Skeletal muscle tissue (tissue), 4 donors: ENCODE measurements around the gene CDK3. TPM values are rescaled to one million over a fixed set of nuclear protein-coding genes. Genes with fewer than 3 reads are reported as not detected.

Experiments
- H3K27ac ChIP-seq: one replicate; pipeline ENCODE4 v1.7.0; 2013; ENCODE audit warnings: mild to moderate bottlenecking, low read depth, low read length, inconsistent platforms
- H3K27me3 ChIP-seq, 3 donors: one replicate each; pipeline ENCODE4 v1.7.0; 2013; ENCODE audit warnings: low read length in 3 of 3; ENCODE audit not compliant: control insufficient read depth in 3 of 3, insufficient read depth in 3 of 3
- H3K36me3 ChIP-seq, 3 donors: one replicate each; pipeline ENCODE4 v1.7.0; 2013; ENCODE audit warnings: low read length in 3 of 3; ENCODE audit not compliant: control insufficient read depth in 3 of 3, insufficient read depth in 3 of 3
- H3K4me1 ChIP-seq, 3 donors: one replicate each; pipeline ENCODE4 v1.7.0; 2013; ENCODE audit warnings: low read length in 3 of 3, mild to moderate bottlenecking in 3 of 3; ENCODE audit not compliant: control insufficient read depth in 3 of 3, insufficient read depth in 3 of 3
- H3K4me3 ChIP-seq, 3 donors: one replicate each; pipeline ENCODE4 v1.7.0; 2013; ENCODE audit warnings: low read length in 3 of 3
- H3K9ac ChIP-seq, 3 donors: one replicate each; pipeline ENCODE4 v1.7.0; 2013; ENCODE audit warnings: low read length in 3 of 3, mild to moderate bottlenecking in 3 of 3, moderate library complexity in 2 of 3, low read depth in 1 of 3
- H3K9me3 ChIP-seq, 3 donors: one replicate each; pipeline ENCODE4 v1.7.0; 2013; ENCODE audit warnings: low read length in 3 of 3; ENCODE audit not compliant: control insufficient read depth in 3 of 3
- total RNA-seq: library from RNA; depleted of rRNA; stranded (reverse); fragments of >200 nt; gene quantifications from one replicate; pipeline ENCODE4 v1.2.3, GENCODE V29; 2014
- donor health status: Osteomylitis.

Gene CDK3
- total RNA-seq, 1 donor from 2014 or later = 1.6 TPM

DNA sequence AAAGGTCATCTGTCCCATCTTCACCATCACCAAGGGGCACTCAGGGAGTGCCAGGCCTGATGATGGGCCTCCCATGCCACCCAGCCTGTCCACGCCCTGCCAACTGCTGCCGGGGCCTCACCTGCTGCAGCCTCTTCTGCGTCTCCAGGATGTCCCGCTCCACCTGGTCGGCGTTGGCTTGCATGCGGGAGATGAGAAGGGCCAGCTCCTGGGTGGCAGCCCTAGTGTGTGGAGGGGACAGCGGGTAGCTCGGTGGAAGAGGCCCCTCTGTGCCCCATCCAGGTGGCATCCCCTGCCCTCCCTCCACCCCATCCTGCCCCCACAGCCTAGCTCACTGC lies 23.2 kb downstream of the CDK3 start:
- H3K27ac ChIP-seq = no peak overlapping the region
- H3K4me1 ChIP-seq = no peaks in the 10 kb centered on the region
- peaks cover 0 to 8% (median 5%) of the 10 kb centered on the region in 3 donors for H3K27me3 ChIP-seq
- no peaks in the 10 kb centered on the region for H3K9me3 ChIP-seq
- no peak overlapping the region for H3K4me3 ChIP-seq
- no peak overlapping the region for H3K9ac ChIP-seq
- H3K36me3 ChIP-seq = no peaks in the 10 kb centered on the region

DNA sequence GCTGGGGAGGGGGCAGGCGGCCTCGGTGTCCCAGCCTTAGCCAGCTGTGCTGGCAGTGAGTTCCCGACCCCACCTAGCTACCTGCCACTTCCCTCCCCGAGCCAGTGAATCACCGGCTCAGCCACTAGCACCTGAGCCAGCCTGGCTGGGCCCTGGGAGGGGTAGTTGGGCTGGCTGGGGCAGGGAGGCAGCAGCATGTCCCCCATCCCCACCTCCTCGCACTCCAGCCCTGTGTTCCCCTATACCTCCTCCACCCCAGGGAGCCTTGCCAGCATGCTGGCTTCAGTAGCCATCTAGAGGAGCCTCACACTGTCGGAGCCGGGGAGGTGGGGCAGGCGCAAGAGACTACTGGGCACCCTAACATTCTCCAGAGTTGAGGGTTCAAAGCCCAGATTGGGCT lies 23.7 kb downstream of the CDK3 start:
- H3K9ac ChIP-seq = no peak overlapping the region
- no peak overlapping the region for H3K27ac ChIP-seq
- H3K27me3 ChIP-seq = peaks cover 0 to 10% (median 5%) of the 10 kb centered on the region in 3 donors
- H3K4me1 ChIP-seq = no peaks in the 10 kb centered on the region
- H3K36me3 ChIP-seq = no peaks in the 10 kb centered on the region
- H3K4me3 ChIP-seq = no peak overlapping the region
- H3K9me3 ChIP-seq = no peaks in the 10 kb centered on the region

DNA sequence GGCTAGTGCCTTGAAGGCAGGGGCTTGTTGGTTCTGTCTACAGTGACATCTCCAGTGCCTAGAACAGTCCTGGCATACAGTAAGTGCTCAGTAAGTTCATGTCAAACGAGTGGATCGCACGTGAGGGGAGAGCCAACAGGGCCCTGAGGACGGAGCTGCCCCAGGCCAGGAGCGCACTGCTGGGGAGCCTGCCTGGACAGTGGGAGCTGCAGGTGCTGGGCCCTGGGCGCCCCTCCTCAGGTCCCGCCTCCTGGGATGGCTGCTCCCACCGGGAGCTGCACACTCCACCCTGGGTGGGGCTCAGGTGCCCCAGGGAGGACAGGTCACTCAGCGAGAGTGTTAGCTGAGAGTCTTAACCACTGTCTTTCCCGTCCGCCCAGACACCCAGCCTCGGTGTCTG lies 24.6 kb downstream of the CDK3 start:
- Histone ChIP-seq H3K4me3 (no peak overlapping the region), H3K36me3 (no peaks in the 10 kb centered on the region), H3K9ac (no peak overlapping the region), H3K27me3 (peaks cover 0 to 9% (median 5%) of the 10 kb centered on the region in 3 donors), H3K27ac (no peak overlapping the region), H3K9me3 (no peaks in the 10 kb centered on the region), H3K4me1 (no peaks in the 10 kb centered on the region)

DNA sequence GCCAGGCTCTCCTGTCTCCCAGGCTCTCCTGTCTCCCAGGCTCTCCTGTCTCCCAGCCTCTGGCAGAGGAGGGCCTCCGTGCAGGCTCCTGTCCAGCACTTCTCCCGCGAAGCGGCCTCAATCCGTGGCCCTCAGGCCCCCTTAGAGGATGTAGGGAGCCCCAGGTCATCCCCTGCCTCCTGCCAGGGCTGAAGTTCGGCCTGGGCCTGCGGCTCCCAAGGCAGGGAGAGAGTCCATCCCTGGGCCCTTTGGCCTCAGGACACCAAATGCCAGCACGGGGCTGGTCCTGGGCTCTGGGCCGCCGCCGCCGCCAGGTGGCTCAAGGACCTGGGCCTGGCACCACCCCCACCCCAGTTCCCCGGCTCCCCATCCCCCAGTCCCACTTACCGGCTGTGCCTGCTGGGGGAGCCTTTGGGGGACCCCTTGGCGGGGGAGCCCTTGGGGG lies 26.1 kb downstream of the CDK3 start:
- Histone ChIP-seq H3K4me3 (no peak overlapping the region), H3K27ac (no peak overlapping the region), H3K36me3 (no peaks in the 10 kb centered on the region), H3K4me1 (no peaks in the 10 kb centered on the region), H3K9ac (no peak overlapping the region), H3K27me3 (peaks cover 0 to 9% (median 5%) of the 10 kb centered on the region in 3 donors), H3K9me3 (no peaks in the 10 kb centered on the region)

DNA sequence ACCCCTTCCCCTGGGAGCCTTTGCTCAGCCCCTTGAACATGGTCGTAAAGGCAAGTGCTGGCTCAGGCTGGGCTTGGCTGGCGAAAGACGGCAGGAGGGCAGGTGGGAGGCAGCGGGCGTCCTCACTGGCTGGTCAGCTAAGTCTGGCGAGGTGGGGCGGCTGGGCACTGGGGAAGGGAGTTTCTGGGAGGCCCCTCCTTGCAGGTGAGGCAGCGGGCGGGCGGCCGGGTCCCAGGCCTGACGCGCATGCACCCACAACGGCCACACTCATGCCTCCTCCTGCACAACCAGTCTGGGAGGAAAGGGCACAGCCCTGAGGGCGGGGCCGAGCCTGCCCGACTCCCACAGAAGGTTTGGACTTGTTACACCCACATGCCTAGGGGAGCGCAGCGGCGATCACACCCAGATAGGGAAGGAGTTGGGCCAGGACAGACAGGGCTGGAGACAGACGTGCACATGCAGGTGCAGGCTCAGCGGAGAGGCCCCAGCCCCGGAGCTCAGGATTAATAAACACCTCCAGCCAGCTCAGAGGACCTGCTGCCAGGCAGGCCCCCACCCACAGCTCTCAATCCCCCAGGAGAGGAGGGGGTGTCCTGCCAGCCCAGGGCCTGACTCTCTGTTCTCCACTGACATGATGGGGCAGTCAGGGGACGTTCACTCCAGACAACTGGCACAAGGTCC lies 26.6 kb downstream of the CDK3 start, which contains the start of gene EVPL:
Gene EVPL (minus strand): TSS at position 148 of the 681 bp plus-strand sequence. CDS start 108 bp downstream, at position 40.
- Histone ChIP-seq H3K4me1 (no peaks in the 10 kb centered on the region), H3K4me3 (no peak within 1 kb of the TSS), H3K27ac (no peak within 1 kb of the TSS), H3K9me3 (no peaks in the 10 kb centered on the region), H3K36me3 (no peaks in the 10 kb centered on the region), H3K9ac (no peak within 1 kb of the TSS), H3K27me3 (peaks cover 0 to 9% (median 5%) of the 10 kb centered on the region in 3 donors)

DNA sequence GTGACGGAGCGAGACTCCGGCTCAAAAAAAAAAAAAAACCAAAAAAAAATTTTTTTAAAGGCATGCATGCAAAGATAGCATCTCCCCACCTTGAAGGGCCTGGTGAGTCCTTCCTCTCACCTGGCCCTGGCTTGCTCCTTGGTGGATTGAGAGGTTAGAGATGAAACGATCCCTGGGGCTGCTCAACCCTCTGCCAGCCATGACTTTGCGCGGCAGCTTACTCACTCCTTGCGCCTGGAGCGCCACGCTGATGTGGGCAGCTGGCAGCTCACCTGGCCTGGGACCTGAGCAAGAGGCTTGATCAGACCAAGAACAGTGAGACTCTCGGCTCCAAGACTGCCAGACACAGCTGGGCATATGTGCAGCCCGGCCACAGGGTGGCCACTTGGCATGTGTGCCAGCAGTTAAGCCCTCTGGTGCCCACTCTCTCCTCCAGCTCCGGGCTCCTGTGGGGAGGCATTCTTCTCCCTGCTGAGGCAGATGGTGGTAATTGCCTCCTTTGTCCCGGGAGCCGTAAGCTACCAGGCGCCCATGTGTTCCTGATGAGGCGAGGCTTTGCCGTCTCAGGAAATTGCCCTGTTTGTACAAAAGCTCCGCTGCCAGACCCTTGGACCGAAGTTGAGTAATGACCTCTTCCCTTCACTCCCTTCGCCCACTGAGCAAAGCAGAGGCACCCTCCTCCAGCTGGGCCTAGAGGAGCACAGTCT lies 31.6 kb downstream of the CDK3 start:
- H3K36me3 ChIP-seq = no peaks in the 10 kb centered on the region
- H3K9ac ChIP-seq = no peak overlapping the region
- H3K4me1 ChIP-seq = peaks cover 0 to 2% (median 0%) of the 10 kb centered on the region in 3 donors
- peaks cover 0 to 6% (median 0%) of the 10 kb centered on the region in 3 donors for H3K27me3 ChIP-seq
- no peaks in the 10 kb centered on the region for H3K9me3 ChIP-seq
- H3K27ac ChIP-seq = no peak overlapping the region
- H3K4me3 ChIP-seq = no peak overlapping the region

DNA sequence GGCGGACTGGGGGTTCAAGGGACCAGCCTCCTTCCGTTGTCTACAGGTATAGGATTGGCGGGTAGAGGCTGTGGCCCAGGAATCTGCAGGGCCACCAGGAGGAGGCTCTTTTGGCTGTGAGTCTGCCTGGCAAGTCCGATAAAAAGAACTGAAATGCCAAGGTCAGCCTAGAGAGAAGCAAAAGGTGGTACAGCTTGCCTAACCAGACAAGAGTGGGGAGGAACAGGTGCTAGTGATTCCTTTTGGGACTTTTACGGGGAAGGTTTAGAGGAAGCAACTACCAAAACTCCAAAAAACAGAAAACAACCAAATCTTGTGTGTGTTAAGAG lies 32.1 kb downstream of the CDK3 start:
- H3K9ac ChIP-seq = no peak overlapping the region
- H3K27ac ChIP-seq = no peak overlapping the region
- H3K9me3 ChIP-seq = no peaks in the 10 kb centered on the region
- peaks cover 2% of the 10 kb centered on the region in 3 donors for H3K36me3 ChIP-seq
- no peak overlapping the region for H3K4me3 ChIP-seq
- H3K27me3 ChIP-seq = peaks cover 0 to 6% (median 0%) of the 10 kb centered on the region in 3 donors
- peaks cover 0 to 2% (median 0%) of the 10 kb centered on the region in 3 donors for H3K4me1 ChIP-seq

DNA sequence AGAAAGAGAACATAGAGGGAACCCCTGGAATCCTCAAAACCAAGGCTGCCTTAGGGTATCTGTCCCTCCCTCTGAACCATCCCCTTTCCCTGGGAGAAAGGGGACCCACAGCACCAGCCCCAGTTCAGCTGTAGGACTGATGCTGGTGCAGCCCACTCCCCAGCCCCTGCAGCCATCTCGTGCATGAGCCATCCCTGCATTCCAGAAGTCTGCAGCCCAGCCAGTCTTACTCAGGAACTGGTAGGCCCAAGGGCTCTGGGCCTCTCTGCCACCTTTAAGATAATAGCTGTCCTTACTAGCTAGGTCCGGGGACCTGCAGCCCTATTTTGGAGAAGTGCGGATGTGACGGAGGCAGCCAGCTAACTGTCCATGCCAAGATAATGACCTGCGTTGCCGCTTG lies 32.5 kb downstream of the CDK3 start:
- Histone ChIP-seq H3K27me3 (peaks cover 0 to 6% (median 0%) of the 10 kb centered on the region in 3 donors), H3K9ac (no peak overlapping the region), H3K4me1 (peaks cover 0 to 2% (median 0%) of the 10 kb centered on the region in 3 donors), H3K4me3 (no peak overlapping the region), H3K9me3 (no peaks in the 10 kb centered on the region), H3K36me3 (peaks cover 4 to 6% (median 5%) of the 10 kb centered on the region in 3 donors), H3K27ac (no peak overlapping the region)

DNA sequence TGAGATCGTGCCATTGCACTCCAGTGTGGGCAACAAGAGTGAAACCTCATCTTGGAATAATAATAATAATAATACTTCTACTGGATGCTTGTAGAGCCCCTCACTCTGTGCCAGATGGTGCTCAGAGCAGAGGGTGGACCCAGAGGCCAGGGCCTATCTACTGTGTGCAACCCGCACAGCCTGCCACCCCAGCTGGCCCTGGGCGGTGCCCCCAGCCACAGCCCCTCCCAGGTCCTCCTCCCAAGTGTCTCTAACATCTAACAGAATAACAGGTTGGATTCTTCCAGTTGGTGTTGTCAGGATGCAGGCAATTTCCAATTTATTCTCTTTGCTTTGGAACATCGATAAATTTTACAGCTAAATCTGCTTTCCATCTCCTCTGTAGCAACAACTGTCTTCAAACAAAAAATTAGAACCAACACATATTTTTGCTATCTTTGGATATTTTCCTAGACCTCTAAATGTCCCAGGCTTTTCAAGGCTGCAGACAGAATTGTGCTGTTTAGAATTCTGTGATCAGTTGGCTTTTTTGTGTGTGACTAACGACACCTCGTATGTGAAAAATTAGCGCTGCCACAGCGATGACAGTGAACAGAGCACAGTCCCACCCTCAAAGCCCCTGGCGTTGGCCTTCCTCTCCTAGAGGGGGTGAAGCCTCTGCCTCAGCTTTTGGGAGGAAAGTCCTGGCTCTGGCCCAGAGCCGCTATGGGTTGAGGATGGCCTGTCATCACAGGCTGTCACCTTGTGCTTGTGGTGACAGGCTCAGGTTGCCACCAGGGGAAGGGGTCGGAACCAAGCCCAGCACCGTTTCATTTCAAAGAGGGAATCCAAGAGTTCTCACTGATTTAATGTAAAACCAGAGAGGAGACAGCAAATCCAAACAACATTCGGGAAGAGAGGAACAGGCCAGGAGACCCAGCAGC lies 34.0 kb downstream of the CDK3 start:
- peaks cover 14 to 20% (median 19%) of the 10 kb centered on the region in 3 donors for H3K36me3 ChIP-seq
- no peak overlapping the region for H3K27ac ChIP-seq
- H3K27me3 ChIP-seq = peaks cover 0 to 3% (median 0%) of the 10 kb centered on the region in 3 donors
- H3K9ac ChIP-seq = no peak overlapping the region
- peaks cover 0 to 2% (median 0%) of the 10 kb centered on the region in 3 donors for H3K4me1 ChIP-seq
- no peak overlapping the region for H3K4me3 ChIP-seq
- H3K9me3 ChIP-seq = no peaks in the 10 kb centered on the region
